Measurements from ENCODE around the gene TLE3.

DNA sequence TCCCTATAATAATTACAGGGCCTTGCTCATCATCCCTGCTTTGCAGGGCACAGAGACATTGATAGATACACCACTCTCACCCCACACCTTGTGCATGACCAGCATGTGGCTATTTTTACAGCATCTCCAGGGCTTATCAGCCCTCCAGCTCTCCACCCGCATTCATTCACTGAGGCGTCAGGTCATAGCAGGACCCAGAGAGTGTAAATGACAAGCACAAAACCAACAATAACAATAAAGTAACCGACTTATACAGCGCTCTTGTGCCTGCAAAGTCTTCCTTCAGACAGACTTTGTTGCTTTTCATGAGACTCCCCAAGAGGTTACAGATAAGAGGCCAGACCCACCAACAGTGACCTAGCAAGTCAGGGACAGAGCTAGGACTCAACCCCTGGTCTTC is 80.7 kb downstream of the TLE3 start:
- TF ChIP-seq FIP1L1 (IDR thresholded peaks at IDR 0.05; ENCODE audit: borderline replicate concordance, insufficient read depth, low read depth, low read length) = no peak
- TF ChIP-seq, protein P1, sequence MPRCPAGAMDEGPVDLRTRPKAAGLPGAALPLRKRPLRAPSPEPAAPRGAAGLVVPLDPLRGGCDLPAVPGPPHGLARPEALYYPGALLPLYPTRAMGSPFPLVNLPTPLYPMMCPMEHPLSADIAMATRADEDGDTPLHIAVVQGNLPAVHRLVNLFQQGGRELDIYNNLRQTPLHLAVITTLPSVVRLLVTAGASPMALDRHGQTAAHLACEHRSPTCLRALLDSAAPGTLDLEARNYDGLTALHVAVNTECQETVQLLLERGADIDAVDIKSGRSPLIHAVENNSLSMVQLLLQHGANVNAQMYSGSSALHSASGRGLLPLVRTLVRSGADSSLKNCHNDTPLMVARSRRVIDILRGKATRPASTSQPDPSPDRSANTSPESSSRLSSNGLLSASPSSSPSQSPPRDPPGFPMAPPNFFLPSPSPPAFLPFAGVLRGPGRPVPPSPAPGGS (CRISPR knock-in tag; IDR thresholded peaks at IDR 0.05) = no peak
- no peak for TF ChIP-seq ZMAT3 (CRISPR knock-in tag; conservative IDR thresholded peaks at IDR 0.05)
- TF ChIP-seq, protein P2, sequence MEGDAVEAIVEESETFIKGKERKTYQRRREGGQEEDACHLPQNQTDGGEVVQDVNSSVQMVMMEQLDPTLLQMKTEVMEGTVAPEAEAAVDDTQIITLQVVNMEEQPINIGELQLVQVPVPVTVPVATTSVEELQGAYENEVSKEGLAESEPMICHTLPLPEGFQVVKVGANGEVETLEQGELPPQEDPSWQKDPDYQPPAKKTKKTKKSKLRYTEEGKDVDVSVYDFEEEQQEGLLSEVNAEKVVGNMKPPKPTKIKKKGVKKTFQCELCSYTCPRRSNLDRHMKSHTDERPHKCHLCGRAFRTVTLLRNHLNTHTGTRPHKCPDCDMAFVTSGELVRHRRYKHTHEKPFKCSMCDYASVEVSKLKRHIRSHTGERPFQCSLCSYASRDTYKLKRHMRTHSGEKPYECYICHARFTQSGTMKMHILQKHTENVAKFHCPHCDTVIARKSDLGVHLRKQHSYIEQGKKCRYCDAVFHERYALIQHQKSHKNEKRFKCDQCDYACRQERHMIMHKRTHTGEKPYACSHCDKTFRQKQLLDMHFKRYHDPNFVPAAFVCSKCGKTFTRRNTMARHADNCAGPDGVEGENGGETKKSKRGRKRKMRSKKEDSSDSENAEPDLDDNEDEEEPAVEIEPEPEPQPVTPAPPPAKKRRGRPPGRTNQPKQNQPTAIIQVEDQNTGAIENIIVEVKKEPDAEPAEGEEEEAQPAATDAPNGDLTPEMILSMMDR (CRISPR knock-in tag; IDR thresholded peaks at IDR 0.05) = no peak
- no peak for TF ChIP-seq SETDB1 (CRISPR knock-in tag; IDR thresholded peaks at IDR 0.05; ENCODE audit: borderline replicate concordance)
- TF ChIP-seq, protein P3, sequence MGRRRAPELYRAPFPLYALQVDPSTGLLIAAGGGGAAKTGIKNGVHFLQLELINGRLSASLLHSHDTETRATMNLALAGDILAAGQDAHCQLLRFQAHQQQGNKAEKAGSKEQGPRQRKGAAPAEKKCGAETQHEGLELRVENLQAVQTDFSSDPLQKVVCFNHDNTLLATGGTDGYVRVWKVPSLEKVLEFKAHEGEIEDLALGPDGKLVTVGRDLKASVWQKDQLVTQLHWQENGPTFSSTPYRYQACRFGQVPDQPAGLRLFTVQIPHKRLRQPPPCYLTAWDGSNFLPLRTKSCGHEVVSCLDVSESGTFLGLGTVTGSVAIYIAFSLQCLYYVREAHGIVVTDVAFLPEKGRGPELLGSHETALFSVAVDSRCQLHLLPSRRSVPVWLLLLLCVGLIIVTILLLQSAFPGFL (CRISPR knock-in tag; IDR thresholded peaks at IDR 0.05) = no peak
- no peak for TF ChIP-seq FLYWCH1 (CRISPR knock-in tag; IDR thresholded peaks at IDR 0.05)
- TF ChIP-seq ZNF30 (CRISPR knock-in tag; IDR thresholded peaks at IDR 0.05) = no peak
- no peak for TF ChIP-seq FOXM1 (CRISPR knock-in tag; IDR thresholded peaks at IDR 0.05)
- TF ChIP-seq TBP (CRISPR knock-in tag; IDR thresholded peaks at IDR 0.05) = no peak
- no peak for TF ChIP-seq ZNF232 (CRISPR knock-in tag; IDR thresholded peaks at IDR 0.05; ENCODE audit: borderline replicate concordance)
- TF ChIP-seq ZNF557 (CRISPR knock-in tag; IDR thresholded peaks at IDR 0.05) = no peak
